ENCODE measurements around the gene CELA2A.
"Not testable (repeated sequence)": the region's sequence is repeated elsewhere in the genome, so short reads cannot be mapped to it uniquely, and the experiment has no call there.

Gene CELA2A

DNA sequence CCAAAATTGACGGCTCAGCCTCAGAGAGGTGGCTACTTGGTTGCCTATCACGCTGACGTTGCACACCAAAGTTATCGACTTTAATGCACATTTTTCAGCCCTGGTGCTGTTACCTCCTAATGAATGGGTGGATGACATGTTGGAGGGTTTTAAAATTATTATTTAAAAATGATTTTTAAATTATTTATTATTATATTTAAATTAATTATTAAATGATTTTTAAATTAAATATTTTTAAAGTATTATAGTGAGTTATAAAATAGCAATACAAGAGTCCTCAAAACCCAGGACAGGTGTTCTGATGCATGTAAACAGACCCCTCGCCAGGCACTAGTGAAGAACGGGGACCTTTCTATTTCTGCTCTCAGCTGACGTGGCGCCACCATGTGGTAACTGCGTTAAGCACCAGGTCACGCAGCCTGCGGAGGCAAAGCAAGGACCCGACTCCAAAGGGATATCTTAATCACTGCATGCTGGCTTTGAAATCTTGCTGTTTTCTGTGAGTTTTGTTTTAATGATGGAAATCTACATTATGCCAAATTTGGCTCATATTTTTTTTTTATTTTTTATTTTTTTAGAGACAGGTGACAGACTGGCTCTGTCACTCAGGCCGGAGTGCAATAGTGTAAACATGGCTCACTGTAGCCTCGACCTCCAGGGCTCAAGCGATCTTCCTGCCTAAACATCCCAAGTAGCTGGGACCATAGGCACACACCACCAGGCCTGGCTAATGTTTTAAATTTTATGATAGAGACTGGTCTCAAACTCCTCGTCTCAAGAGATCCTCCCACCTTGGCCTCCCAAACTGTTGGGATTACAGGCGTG lies 44.9 kb downstream of the CELA2A start:
- DNase-seq: no peak

DNA sequence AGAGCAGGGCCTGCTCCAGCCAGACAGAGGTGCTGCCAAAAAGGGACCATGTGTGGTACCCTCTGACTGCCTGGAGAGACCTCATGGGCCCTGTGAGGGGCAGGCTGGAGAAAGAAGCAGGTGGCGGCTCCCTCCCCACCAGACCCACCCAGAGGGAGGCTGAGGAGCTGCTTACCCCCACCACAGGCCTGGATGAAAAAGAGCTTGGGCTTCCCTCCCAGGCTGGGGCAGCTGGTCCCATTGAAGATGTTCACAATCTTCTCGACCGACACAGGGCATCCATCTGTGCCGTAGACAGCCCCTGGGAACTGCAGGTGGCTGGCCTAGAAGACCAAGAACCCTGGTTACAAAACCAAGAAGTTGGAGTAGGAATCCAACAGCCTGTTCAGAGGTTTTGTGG lies 47.9 kb downstream of the CELA2A start:
- DNase-seq: no peak

DNA sequence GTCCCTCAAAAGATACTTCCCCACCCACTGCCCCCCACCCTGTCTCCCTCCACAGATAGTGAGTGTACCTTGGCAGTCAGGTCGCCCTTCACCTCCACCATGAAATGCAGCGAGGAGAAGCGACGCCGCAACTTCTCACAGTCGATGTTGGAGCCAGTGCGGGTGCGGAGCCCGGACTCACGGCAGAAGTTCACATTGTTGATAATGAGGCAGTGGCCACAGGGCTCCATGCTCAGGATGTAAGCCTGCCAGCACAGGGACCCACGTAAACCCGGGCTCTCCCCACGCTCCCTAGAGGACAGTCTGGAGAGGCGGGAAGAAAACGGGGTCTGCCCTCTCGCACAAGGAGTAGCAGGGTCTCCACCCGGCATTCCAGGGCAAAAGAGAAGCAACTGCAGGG lies 50.3 kb downstream of the CELA2A start:
- DNase-seq: no peak

DNA sequence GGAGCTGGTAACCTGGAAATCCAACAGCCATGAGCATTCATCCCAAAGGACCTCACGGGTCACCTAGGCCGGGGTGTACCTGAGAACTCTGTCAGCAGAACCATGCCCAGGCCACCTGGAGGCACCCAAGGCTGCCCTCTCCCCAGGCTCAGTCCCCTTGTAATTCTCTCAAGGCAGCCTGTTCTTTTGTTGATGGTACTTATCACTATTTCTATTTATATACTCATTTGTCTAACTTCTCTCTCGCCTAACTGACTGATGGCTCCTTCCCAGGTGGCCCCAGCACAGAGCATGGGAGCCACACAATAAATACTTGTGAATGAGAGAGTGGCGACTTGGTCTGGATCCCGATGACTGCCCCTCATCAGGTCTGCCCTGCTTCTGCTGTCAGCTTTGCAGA lies 50.7 kb downstream of the CELA2A start:
- no peak for DNase-seq

DNA sequence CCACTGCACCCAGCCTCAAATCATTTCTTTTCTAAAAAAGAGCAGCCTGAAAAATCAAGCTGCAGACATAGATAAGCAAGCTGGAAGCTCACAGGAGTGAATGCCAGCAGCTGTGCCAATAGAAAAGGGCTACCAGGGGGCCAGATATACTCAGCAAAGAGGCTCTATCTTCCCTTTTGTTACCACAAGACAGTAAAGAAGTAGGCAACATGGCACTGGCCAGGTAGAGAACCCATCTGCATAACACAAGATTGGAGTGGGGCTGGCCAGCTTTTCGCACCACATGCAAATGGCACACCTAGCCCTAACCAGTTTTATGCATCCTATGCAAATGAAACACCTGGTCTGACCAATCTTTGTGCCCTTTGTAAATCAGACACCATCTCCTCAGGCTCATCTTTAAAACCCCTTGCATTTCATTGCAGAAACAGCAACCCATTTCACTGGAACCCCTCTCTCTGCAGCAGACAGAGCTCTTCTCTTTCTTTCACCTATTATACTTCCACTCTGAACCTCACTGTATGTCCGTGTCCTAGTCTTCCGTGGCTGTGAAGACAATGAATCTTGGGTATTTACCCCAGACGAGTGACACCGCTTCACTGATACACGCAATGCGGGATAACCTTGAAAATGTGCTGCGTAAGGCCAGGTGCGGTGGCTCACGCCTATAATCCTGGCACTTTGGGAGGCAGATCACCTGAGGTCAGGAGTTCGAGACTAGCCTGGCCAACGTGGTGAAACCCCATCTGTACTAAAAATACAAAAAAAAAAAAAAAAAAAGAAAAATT lies 52.4 kb downstream of the CELA2A start:
- DNase-seq: no peak

DNA sequence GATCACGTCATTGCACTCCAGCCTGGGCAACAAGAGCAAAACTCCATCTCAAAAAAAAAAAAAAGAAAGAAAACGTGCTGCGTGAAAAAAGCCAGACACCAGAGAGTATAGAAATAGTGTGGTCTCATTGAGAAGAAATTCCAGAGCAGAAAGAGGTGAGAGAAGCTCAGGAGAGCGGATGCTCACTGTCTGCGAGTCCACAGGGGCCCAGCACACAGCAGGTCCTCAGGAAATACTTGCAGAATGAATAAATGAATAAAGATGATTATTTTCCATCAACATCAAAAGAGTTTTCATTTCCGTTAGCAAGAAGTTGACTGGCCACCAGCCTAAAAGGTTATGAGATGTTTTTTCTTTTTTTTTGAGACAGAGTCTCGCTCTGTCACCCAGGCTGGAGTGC lies 53.1 kb downstream of the CELA2A start:
- DNase-seq: no peak

DNA sequence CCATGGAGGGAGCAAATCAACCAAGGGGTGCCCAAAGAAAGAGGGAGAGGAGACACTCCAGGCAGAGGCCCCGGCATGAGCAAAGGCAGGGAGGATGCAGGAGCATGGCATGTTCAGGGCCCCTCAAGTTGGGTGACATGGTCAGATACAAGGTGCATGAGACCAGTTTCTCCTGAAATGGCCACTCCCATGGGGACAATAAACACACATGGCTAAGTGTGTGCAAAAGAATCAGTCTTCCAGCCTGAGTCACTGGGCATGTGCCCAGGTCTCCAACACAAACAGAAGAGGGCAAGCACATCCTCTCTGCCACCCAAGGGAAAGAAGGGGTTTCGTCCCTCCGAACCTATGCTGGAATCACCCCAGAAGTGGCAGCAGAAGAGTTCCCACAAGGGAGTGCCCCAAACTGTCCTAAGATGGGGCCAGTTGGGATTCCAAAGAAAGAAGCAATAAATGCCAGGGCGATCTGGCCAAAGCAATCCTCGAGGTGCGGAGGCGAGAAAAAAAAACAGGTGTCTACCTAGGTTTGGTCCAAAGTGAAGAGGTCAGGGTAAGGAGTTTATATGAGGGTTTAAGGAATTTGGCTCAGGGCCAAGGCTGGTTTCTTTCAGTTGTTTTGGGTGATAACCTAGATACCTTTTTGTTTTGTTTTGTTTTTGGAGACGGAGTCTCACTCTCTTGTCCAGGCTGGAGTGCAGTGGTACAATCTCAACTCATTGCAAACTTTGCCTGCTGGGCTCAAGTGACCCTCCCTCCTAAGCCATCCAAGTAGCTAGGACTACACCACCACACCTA lies 54.3 kb downstream of the CELA2A start:
- no peak for DNase-seq

- no peak for DNase-seq
These were observed 56.7 kb downstream of the CELA2A start for GRCh38 chr1:15513192-15513591.

GRCh38 chr1:15513919-15514318 lies 57.4 kb downstream of the CELA2A start:
- DNase-seq: no peak

GRCh38 chr1:15514557-15514956 lies 58.0 kb downstream of the CELA2A start:
- DNase-seq: not testable (repeated sequence)

- DNase-seq: no peak
These were observed 58.6 kb downstream of the CELA2A start for GRCh38 chr1:15515022-15515663.

DNA sequence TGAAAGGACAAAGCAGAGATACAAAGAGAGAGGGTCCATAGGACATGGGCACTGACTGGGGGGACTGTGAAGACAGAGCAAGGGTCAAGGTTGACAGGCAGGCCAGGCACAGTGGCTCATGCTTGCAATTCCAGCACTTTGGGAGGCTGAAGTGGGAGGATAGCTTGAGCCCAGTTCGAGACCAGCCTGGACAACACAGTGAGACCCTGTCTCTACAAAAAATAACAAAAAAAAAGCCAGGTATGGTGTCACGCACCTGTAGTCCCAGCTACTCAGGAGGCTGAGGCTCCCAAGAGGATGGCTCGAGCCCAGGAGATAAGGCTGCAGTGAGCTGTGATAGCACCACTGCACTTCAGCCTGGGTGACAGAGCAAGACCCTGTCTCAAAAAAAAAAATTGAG lies 63.1 kb downstream of the CELA2A start:
- DNase-seq: no peak

DNA sequence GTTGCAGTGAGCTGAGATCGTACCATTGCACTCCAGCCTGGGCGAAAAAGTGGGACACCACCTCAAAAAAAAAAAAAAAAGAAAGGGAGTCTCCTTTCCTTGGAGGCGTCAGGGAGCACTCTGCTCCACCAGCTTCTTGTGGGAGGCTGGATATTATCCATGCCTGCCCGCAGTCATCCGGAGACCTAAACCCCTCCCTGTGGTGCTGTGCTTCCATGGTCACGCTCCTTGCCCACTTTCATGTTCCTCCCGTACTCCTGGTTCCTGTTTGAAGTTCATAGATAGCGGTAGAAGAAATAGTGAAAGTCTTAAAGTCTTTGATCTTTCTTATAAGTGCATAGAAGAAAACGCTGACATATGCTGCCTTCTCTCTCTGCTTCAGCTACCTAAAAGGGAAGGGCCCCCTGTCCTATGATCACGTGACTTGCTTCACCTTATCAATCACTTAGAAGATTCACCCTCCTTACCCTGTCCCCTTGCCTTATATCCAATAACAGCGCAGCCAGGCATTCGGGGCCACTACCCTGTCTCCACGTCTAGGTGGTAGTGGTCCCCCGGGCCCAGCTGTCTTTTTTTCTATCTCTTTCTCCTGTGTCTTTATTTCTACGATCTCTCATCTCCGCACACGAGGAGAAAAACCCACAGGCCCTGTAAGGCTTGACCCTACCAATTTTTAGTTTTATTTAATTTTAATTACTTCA lies 64.8 kb downstream of the CELA2A start:
- DNase-seq: not testable (repeated sequence)
